Muscle of leg (tissue), 11 donors: ENCODE data around the gene TTLL13. TPM values are rescaled to one million over a fixed set of nuclear protein-coding genes. Genes with fewer than 3 reads are reported as not detected.

Experiments
- DNase-seq: peaks from one replicate; pipeline ENCODE4 v3.0.0; 2013
- H3K27ac ChIP-seq: one replicate; pipeline ENCODE4 v1.5.1; 2013; ENCODE audit warnings: mild to moderate bottlenecking, low read length, control low read depth
- H3K27me3 ChIP-seq: one replicate; pipeline ENCODE4 v1.6.1; 2013; ENCODE audit warnings: low read length; ENCODE audit not compliant: control insufficient read depth, insufficient read depth
- H3K36me3 ChIP-seq: one replicate; pipeline ENCODE4 v1.6.1; 2013; ENCODE audit warnings: low read length; ENCODE audit not compliant: control insufficient read depth, insufficient read depth
- H3K4me1 ChIP-seq: one replicate; pipeline ENCODE4 v1.6.1; 2013; ENCODE audit warnings: low read length; ENCODE audit not compliant: control insufficient read depth, insufficient read depth
- H3K4me3 ChIP-seq: one replicate; pipeline ENCODE4 v1.5.1; 2013; ENCODE audit warnings: low read length, control low read depth
- H3K9me3 ChIP-seq: replicated peaks from 2 replicates; pipeline ENCODE4 v1.6.1; 2013; ENCODE audit warnings: low read depth, low read length; ENCODE audit not compliant: control insufficient read depth
- WGBS: methylation state at CpG from one replicate; pipeline ENCODE4 v1.1.5; 2013; ENCODE audit warnings: missing lambda C conversion rate; ENCODE audit not compliant: insufficient coverage; 5-methylcytosine and 5-hydroxymethylcytosine counted together
- polyA plus RNA-seq, 8 donors: library from polyadenylated mRNA; unstranded; fragments of 120-200 nt; gene quantifications; one replicate each; pipeline versions ENCODE4 v1.2.1 to v1.2.3, GENCODE V29; 2013; ENCODE audit warnings: inconsistent platforms in 1 of 8, low replicate concordance in 1 of 8; ENCODE audit not compliant: insufficient read length in 8 of 8, insufficient read depth in 1 of 8
- total RNA-seq: library from RNA; stranded (reverse); fragments of 120-200 nt; gene quantifications from one replicate; pipeline ENCODE4 v1.2.4, GENCODE V29; 2013

The TTLL13 gene
- total and polyA plus RNA-seq, 9 donors: 0.09 to 0.86 (median 0.11) TPM; not detected in 4

- H3K36me3 ChIP-seq: peaks cover 62% of the 10 kb centered on the region
- H3K27me3 ChIP-seq: no peaks in the 10 kb centered on the region
- 88% methylated on average over 37 of the region's 38 CpGs for WGBS
- H3K4me1 ChIP-seq: peaks cover 5% of the 10 kb centered on the region
- H3K9me3 ChIP-seq: no peaks in the 10 kb centered on the region
- H3K27ac ChIP-seq: no peak overlapping the region
- DNase-seq: no peak
- no peak overlapping the region for H3K4me3 ChIP-seq
These were observed 21.3 kb upstream of the TTLL13 start for GRCh38 chr15:90227816-90228772.

GRCh38 chr15:90228960-90229359 is 20.4 kb upstream of the TTLL13 start:
- Histone ChIP-seq H3K4me3 (no peak overlapping the region), H3K27ac (no peak overlapping the region), H3K4me1 (peaks cover 7% of the 10 kb centered on the region), H3K27me3 (no peaks in the 10 kb centered on the region), H3K9me3 (no peaks in the 10 kb centered on the region), H3K36me3 (peaks cover 55% of the 10 kb centered on the region)
- no peak for DNase-seq
- 91% methylated on average over 14 of the region's 15 CpGs for WGBS

GRCh38 chr15:90230071-90230494 is 19.3 kb upstream of the TTLL13 start:
- no peak for DNase-seq
- Histone ChIP-seq H3K36me3 (peaks cover 46% of the 10 kb centered on the region), H3K27me3 (no peaks in the 10 kb centered on the region), H3K27ac (no peak overlapping the region), H3K9me3 (no peaks in the 10 kb centered on the region), H3K4me3 (no peak overlapping the region), H3K4me1 (peaks cover 16% of the 10 kb centered on the region)
- WGBS: 83% methylated on average over 12 of the region's 12 CpGs

- Histone ChIP-seq H3K27ac (no peak overlapping the region), H3K27me3 (no peaks in the 10 kb centered on the region), H3K4me3 (no peak overlapping the region), H3K4me1 (peaks cover 16% of the 10 kb centered on the region), H3K36me3 (peaks cover 41% of the 10 kb centered on the region), H3K9me3 (no peaks in the 10 kb centered on the region)
- WGBS: 89% methylated on average over 3 of the region's 8 CpGs
- no peak for DNase-seq
These were observed 18.7 kb upstream of the TTLL13 start for GRCh38 chr15:90230610-90231009.

- no peaks in the 10 kb centered on the region for H3K9me3 ChIP-seq
- H3K4me3 ChIP-seq: no peak overlapping the region
- no peaks in the 10 kb centered on the region for H3K27me3 ChIP-seq
- peaks cover 38% of the 10 kb centered on the region for H3K36me3 ChIP-seq
- peaks cover 16% of the 10 kb centered on the region for H3K4me1 ChIP-seq
- WGBS: 66% methylated on average over 19 of the region's 27 CpGs
- H3K27ac ChIP-seq: no peak overlapping the region
- peak; percentile 21 for DNase-seq
These were observed 18.0 kb upstream of the TTLL13 start for GRCh38 chr15:90231028-90232017.

- no peak overlapping the region for H3K4me3 ChIP-seq
- H3K4me1 ChIP-seq: peaks cover 16% of the 10 kb centered on the region
- 83% methylated on average over 12 of the region's 13 CpGs for WGBS
- H3K9me3 ChIP-seq: no peaks in the 10 kb centered on the region
- DNase-seq: no peak
- H3K27me3 ChIP-seq: no peaks in the 10 kb centered on the region
- no peak overlapping the region for H3K27ac ChIP-seq
- H3K36me3 ChIP-seq: peaks cover 38% of the 10 kb centered on the region
These were observed 17.2 kb upstream of the TTLL13 start for GRCh38 chr15:90232196-90232595.

- WGBS: 16% methylated on average over 8 of the region's 9 CpGs
- Histone ChIP-seq H3K4me1 (peaks cover 16% of the 10 kb centered on the region), H3K27ac (peak overlapping the region; percentile 82), H3K4me3 (peak overlapping the region; percentile 89), H3K36me3 (peaks cover 31% of the 10 kb centered on the region), H3K9me3 (no peaks in the 10 kb centered on the region), H3K27me3 (no peaks in the 10 kb centered on the region)
- no peak for DNase-seq
These were observed 16.4 kb upstream of the TTLL13 start for GRCh38 chr15:90232941-90233386.

- H3K9me3 ChIP-seq: no peaks in the 10 kb centered on the region
- peak; percentile 99 for DNase-seq
- H3K27ac ChIP-seq: peak within 1 kb of the TSS; percentile 86
- H3K4me1 ChIP-seq: peaks cover 16% of the 10 kb centered on the region
- peak within 1 kb of the TSS; percentile 89 for H3K4me3 ChIP-seq
- under 1% methylated on average over 63 of the region's 63 CpGs for WGBS
- H3K27me3 ChIP-seq: no peaks in the 10 kb centered on the region
- H3K36me3 ChIP-seq: peaks cover 29% of the 10 kb centered on the region
These were observed 15.8 kb upstream of the TTLL13 start, which contains the start of gene CIB1 for GRCh38 chr15:90233387-90234095. Gene CIB1 (minus strand): TSS chr15:90233941. CDS start chr15:90233885, 56 bp downstream.

- WGBS: 3% methylated on average over 40 of the region's 49 CpGs
- Histone ChIP-seq H3K4me1 (peaks cover 16% of the 10 kb centered on the region), H3K36me3 (peaks cover 25% of the 10 kb centered on the region)
These were observed 15.0 kb upstream of the TTLL13 start, which contains the start of gene GDPGP1 for GRCh38 chr15:90234096-90234988. Gene GDPGP1 (plus strand): TSS chr15:90234209. CDS start chr15:90240909, 6,700 bp downstream.

More at GRCh38 chr15:90234096-90234988, 15.0 kb upstream of the TTLL13 start, which contains the start of gene GDPGP1:
- Histone ChIP-seq H3K27ac (peak within 1 kb of the TSS; percentile 86), H3K4me3 (peak within 1 kb of the TSS; percentile 89), H3K27me3 (no peaks in the 10 kb centered on the region), H3K9me3 (no peaks in the 10 kb centered on the region)
- peak; percentile 52 for DNase-seq
